ENCODE measurements around the gene MAN1C1. TPM values are rescaled to one million over a fixed set of nuclear protein-coding genes. Genes with fewer than 3 reads are reported as not detected.

The MAN1C1 gene
- polyA plus RNA-seq, 1 donor from 2014 or later: 1.3 TPM

- Histone ChIP-seq H3K9me2 (ENCODE audit: insufficient read depth, low read length) (no peaks in the 10 kb centered on the region), H3K4me3 (ENCODE audit: low read length) (no peak overlapping the region), H3K79me2 (replicated peaks; ENCODE audit: insufficient read depth, low read length) (no peaks in the 10 kb centered on the region), H3K9ac (ENCODE audit: low read length) (no peak overlapping the region), H3K4me2 (ENCODE audit: low read length) (no peak overlapping the region), H4K20me1 (ENCODE audit: insufficient read depth) (no peaks in the 10 kb centered on the region), H3F3A (ENCODE audit: insufficient read depth, low read length, poor library complexity, severe bottlenecking) (no peaks in the 10 kb centered on the region), H3K36me3 (ENCODE audit: insufficient read depth, low read length) (no peaks in the 10 kb centered on the region), H3K27me3 (ENCODE audit: insufficient read depth, low read depth, low read length) (no peaks in the 10 kb centered on the region), H3K27ac (ENCODE audit: low read length) (no peak overlapping the region), H3K9me3 (ENCODE audit: low read length) (no peaks in the 10 kb centered on the region), H2AFZ (ENCODE audit: low read depth, low read length) (no peak overlapping the region)
- TF ChIP-seq REST (IDR thresholded peaks at IDR 0.05; ENCODE audit: borderline replicate concordance): no peak
- no peak for TF ChIP-seq MXI1 (conservative IDR thresholded peaks at IDR 0.05; ENCODE audit: poor library complexity, severe bottlenecking)
- no peak for TF ChIP-seq CTCF (IDR thresholded peaks at IDR 0.05; ENCODE audit: poor library complexity, severe bottlenecking)
- TF ChIP-seq EZH2 (IDR thresholded peaks at IDR 0.05; ENCODE audit: borderline replicate concordance, insufficient read depth, low read length, poor library complexity, severe bottlenecking): no peak
- TF ChIP-seq SMC3 (conservative IDR thresholded peaks at IDR 0.05; ENCODE audit: poor library complexity): no peak
- TF ChIP-seq RAD21 (conservative IDR thresholded peaks at IDR 0.05): no peak
- TF ChIP-seq TAF1 (IDR thresholded peaks at IDR 0.05; ENCODE audit: low read depth): no peak
- TF ChIP-seq EP300 (conservative IDR thresholded peaks at IDR 0.05; ENCODE audit: poor library complexity, severe bottlenecking): no peak
Measured at GRCh38 chr1:25624604-25625003, 8.0 kb downstream of the MAN1C1 start.

- no peaks in the 10 kb centered on the region for H3K79me2 ChIP-seq (replicated peaks; ENCODE audit: insufficient read depth, low read length)
Measured at GRCh38 chr1:25626018-25626417, 9.4 kb downstream of the MAN1C1 start.

More at GRCh38 chr1:25626018-25626417, 9.4 kb downstream of the MAN1C1 start:
- H3K9me3 ChIP-seq (ENCODE audit: low read length): no peaks in the 10 kb centered on the region
- no peak overlapping the region for H3K4me2 ChIP-seq (ENCODE audit: low read length)
- no peak overlapping the region for H3K9ac ChIP-seq (ENCODE audit: low read length)
- H3K9me2 ChIP-seq (ENCODE audit: insufficient read depth, low read length): no peaks in the 10 kb centered on the region
- H3K27ac ChIP-seq (ENCODE audit: low read length): no peak overlapping the region
- no peak overlapping the region for H3K4me3 ChIP-seq (ENCODE audit: low read length)
- no peak for TF ChIP-seq EP300 (conservative IDR thresholded peaks at IDR 0.05; ENCODE audit: poor library complexity, severe bottlenecking)
- TF ChIP-seq TAF1 (IDR thresholded peaks at IDR 0.05; ENCODE audit: low read depth): no peak
- no peak for TF ChIP-seq POLR2AphosphoS5 (IDR thresholded peaks at IDR 0.05)
- TF ChIP-seq RAD21 (conservative IDR thresholded peaks at IDR 0.05): no peak
- H4K20me1 ChIP-seq (ENCODE audit: insufficient read depth): no peaks in the 10 kb centered on the region
- H3K27me3 ChIP-seq (ENCODE audit: insufficient read depth, low read depth, low read length): no peaks in the 10 kb centered on the region
- no peaks in the 10 kb centered on the region for H3F3A ChIP-seq (ENCODE audit: insufficient read depth, low read length, poor library complexity, severe bottlenecking)
- no peak overlapping the region for H2AFZ ChIP-seq (ENCODE audit: low read depth, low read length)
- no peaks in the 10 kb centered on the region for H3K36me3 ChIP-seq (ENCODE audit: insufficient read depth, low read length)
